ENCODE data around the gene DYRK1A.

The DYRK1A gene

GRCh38 chr21:37525810-37526209, 159.2 kb downstream of the DYRK1A start:
- DNase-seq: no peak

GRCh38 chr21:37527103-37527502, 160.5 kb downstream of the DYRK1A start:
- TF ChIP-seq GATA1 (IDR thresholded peaks at IDR 0.05; ENCODE audit: low read depth, low read length) (no peak), POLR2A (IDR thresholded peaks at IDR 0.05; ENCODE audit: low read length) (no peak)
- no peak for DNase-seq

More at GRCh38 chr21:37525810-37526209, 159.2 kb downstream of the DYRK1A start:
- TF ChIP-seq GATA1 (IDR thresholded peaks at IDR 0.05; ENCODE audit: low read depth, low read length) (no peak), POLR2A (IDR thresholded peaks at IDR 0.05; ENCODE audit: low read length) (no peak)

- TF ChIP-seq POLR2A (IDR thresholded peaks at IDR 0.05; ENCODE audit: low read length) (no peak), GATA1 (IDR thresholded peaks at IDR 0.05; ENCODE audit: low read depth, low read length) (no peak)
- no peak for DNase-seq
Observed at GRCh38 chr21:37527716-37528115, 161.1 kb downstream of the DYRK1A start.

GRCh38 chr21:37528150-37528937, 161.8 kb downstream of the DYRK1A start:
- no peak for TF ChIP-seq GATA1 (IDR thresholded peaks at IDR 0.05; ENCODE audit: low read depth, low read length)
- TF ChIP-seq POLR2A (IDR thresholded peaks at IDR 0.05; ENCODE audit: low read length): no peak
- no peak for DNase-seq

- TF ChIP-seq POLR2A (IDR thresholded peaks at IDR 0.05; ENCODE audit: low read length): no peak
- TF ChIP-seq GATA1 (IDR thresholded peaks at IDR 0.05; ENCODE audit: low read depth, low read length): no peak
- no peak for DNase-seq
Observed at GRCh38 chr21:37529649-37530048, 163.1 kb downstream of the DYRK1A start.

GRCh38 chr21:37530901-37531351, 164.4 kb downstream of the DYRK1A start:
- TF ChIP-seq GATA1 (IDR thresholded peaks at IDR 0.05; ENCODE audit: low read depth, low read length): no peak

GRCh38 chr21:37531431-37531932, 164.9 kb downstream of the DYRK1A start:
- no peak for DNase-seq
- no peak for TF ChIP-seq GATA1 (IDR thresholded peaks at IDR 0.05; ENCODE audit: low read depth, low read length)
- no peak for TF ChIP-seq POLR2A (IDR thresholded peaks at IDR 0.05; ENCODE audit: low read length)

More at GRCh38 chr21:37530901-37531351, 164.4 kb downstream of the DYRK1A start:
- no peak for DNase-seq

- no peak for TF ChIP-seq GATA1 (IDR thresholded peaks at IDR 0.05; ENCODE audit: low read depth, low read length)
- TF ChIP-seq POLR2A (IDR thresholded peaks at IDR 0.05; ENCODE audit: low read length): no peak
- peak in 1 of 2 experiments; percentile 27 for DNase-seq
Observed at GRCh38 chr21:37532868-37533780, 166.6 kb downstream of the DYRK1A start.

- DNase-seq: no peak
- TF ChIP-seq GATA1 (IDR thresholded peaks at IDR 0.05; ENCODE audit: low read depth, low read length) (no peak), POLR2A (IDR thresholded peaks at IDR 0.05; ENCODE audit: low read length) (no peak)
Observed at GRCh38 chr21:37534431-37534830, 167.9 kb downstream of the DYRK1A start.

GRCh38 chr21:37535130-37535529, 168.6 kb downstream of the DYRK1A start:
- no peak for TF ChIP-seq GATA1 (IDR thresholded peaks at IDR 0.05; ENCODE audit: low read depth, low read length)
- no peak for TF ChIP-seq POLR2A (IDR thresholded peaks at IDR 0.05; ENCODE audit: low read length)
- DNase-seq: no peak

GRCh38 chr21:37535672-37536071, 169.1 kb downstream of the DYRK1A start:
- DNase-seq: no peak
- TF ChIP-seq GATA1 (IDR thresholded peaks at IDR 0.05; ENCODE audit: low read depth, low read length): no peak
- TF ChIP-seq POLR2A (IDR thresholded peaks at IDR 0.05; ENCODE audit: low read length): no peak

- no peak for DNase-seq
- TF ChIP-seq POLR2A (IDR thresholded peaks at IDR 0.05; ENCODE audit: low read length) (no peak), GATA1 (IDR thresholded peaks at IDR 0.05; ENCODE audit: low read depth, low read length) (no peak)
Observed at GRCh38 chr21:37536616-37537278, 170.2 kb downstream of the DYRK1A start.

- TF ChIP-seq POLR2A (IDR thresholded peaks at IDR 0.05; ENCODE audit: low read length) (no peak), GATA1 (IDR thresholded peaks at IDR 0.05; ENCODE audit: low read depth, low read length) (no peak)
- no peak for DNase-seq
Observed at GRCh38 chr21:37537391-37537996, 170.9 kb downstream of the DYRK1A start.

Measured in erythroblast (primary cell).